PC-9 (cell line): ENCODE data around the gene HSPG2.

ENCODE experiments used
- EZH2 ChIP-seq: fragments of 200-600 bp; sonication (generic); IDR thresholded peaks from 2 replicates; pipeline ENCODE4 v1.8.0; 2017; ENCODE audit warnings: antibody characterized with exemption, low read depth
- TF ChIP-seq, protein P1 (sequence below): fragments of 200-600 bp; sonication (generic); conservative IDR thresholded peaks from 2 replicates; pipeline ENCODE4 v1.6.1; 2017; ENCODE audit warnings: mixed run types, antibody characterized with exemption, mild to moderate bottlenecking, moderate library complexity

GRCh38 chr1:21927533-21928237 lies 9.4 kb downstream of the HSPG2 start:
- TF ChIP-seq EZH2, result no peak
- TF ChIP-seq, protein P1, sequence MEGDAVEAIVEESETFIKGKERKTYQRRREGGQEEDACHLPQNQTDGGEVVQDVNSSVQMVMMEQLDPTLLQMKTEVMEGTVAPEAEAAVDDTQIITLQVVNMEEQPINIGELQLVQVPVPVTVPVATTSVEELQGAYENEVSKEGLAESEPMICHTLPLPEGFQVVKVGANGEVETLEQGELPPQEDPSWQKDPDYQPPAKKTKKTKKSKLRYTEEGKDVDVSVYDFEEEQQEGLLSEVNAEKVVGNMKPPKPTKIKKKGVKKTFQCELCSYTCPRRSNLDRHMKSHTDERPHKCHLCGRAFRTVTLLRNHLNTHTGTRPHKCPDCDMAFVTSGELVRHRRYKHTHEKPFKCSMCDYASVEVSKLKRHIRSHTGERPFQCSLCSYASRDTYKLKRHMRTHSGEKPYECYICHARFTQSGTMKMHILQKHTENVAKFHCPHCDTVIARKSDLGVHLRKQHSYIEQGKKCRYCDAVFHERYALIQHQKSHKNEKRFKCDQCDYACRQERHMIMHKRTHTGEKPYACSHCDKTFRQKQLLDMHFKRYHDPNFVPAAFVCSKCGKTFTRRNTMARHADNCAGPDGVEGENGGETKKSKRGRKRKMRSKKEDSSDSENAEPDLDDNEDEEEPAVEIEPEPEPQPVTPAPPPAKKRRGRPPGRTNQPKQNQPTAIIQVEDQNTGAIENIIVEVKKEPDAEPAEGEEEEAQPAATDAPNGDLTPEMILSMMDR, result no peak
